IMR-90 (cell line): ENCODE data around the gene TNFRSF1B. TPM values are rescaled to one million over a fixed set of nuclear protein-coding genes. Genes with fewer than 3 reads are reported as not detected.

Experiments
- ATAC-seq: fragments of 200-7000 bp; cut with Tn5 transposase; 2 replicates; pipeline ENCODE4 v1.9.1; 2020; ENCODE audit warnings: low read depth, mild to moderate bottlenecking, moderate library complexity
- BruUV-seq: library from RNA; stranded (reverse); fragments of 400-500 nt; replicated peaks from 2 replicates; lab custom pipeline; 2021; lab: Mats Ljungman, UMichigan
- CTCF ChIA-PET: fragments of 300-600 bp; formaldehyde crosslinking; extraction: SDS; loops from one replicate; lab custom pipeline; 2021; ENCODE audit warnings: antibody characterized with exemption; lab: Yijun Ruan, JAX
- POLR2A ChIA-PET: fragments of 300-600 bp; sonication (Branson Sonifier 250); formaldehyde crosslinking; loops from one replicate; lab custom pipeline; 2022; ENCODE audit warnings: antibody characterized with exemption; ENCODE audit not compliant: unreplicated experiment; lab: Charles Lee
- DNase-seq: peaks from one replicate; pipeline ENCODE4 v3.0.0; 2013
- H2AFZ ChIP-seq: replicated peaks from 2 replicates; pipeline ENCODE3; 2013; ENCODE audit warnings: low read length, mild to moderate bottlenecking; ENCODE audit not compliant: poor library complexity
- H2AK5ac ChIP-seq: 2 replicates; pipeline ENCODE4 v1.6.1; 2013; ENCODE audit warnings: low read depth, low read length, inconsistent platforms
- H2AK9ac ChIP-seq: replicated peaks from 2 replicates; pipeline ENCODE3; 2013; ENCODE audit warnings: mild to moderate bottlenecking, low read depth, low read length, moderate library complexity; ENCODE audit not compliant: poor library complexity
- H2BK120ac ChIP-seq: 2 replicates; pipeline ENCODE4 v1.6.1; 2013; ENCODE audit warnings: low read depth, low read length, inconsistent platforms
- H2BK15ac ChIP-seq: 3 replicates; pipeline ENCODE4 v1.6.1; 2013; ENCODE audit warnings: low read depth, low read length, inconsistent platforms
- H2BK20ac ChIP-seq: 2 replicates; pipeline ENCODE4 v1.6.1; 2013; ENCODE audit warnings: low read depth, mild to moderate bottlenecking, inconsistent platforms, low read length, moderate library complexity
- H2BK5ac ChIP-seq: 2 replicates; pipeline ENCODE4 v1.6.1; 2013; ENCODE audit warnings: mild to moderate bottlenecking, low read depth, low read length, inconsistent platforms; ENCODE audit not compliant: poor library complexity, severe bottlenecking
- H3K14ac ChIP-seq: replicated peaks from 2 replicates; pipeline ENCODE4 v1.6.1; 2013; ENCODE audit warnings: low read depth, low read length, inconsistent platforms
- H3K18ac ChIP-seq: 2 replicates; pipeline ENCODE4 v1.6.1; 2013; ENCODE audit warnings: low read depth, low read length, control low read depth
- H3K23ac ChIP-seq: 2 replicates; pipeline ENCODE4 v1.6.1; 2013; ENCODE audit warnings: low read depth, low read length, inconsistent platforms
- H3K27ac ChIP-seq: 2 replicates; pipeline ENCODE4 v1.5.1; 2013; ENCODE audit warnings: mild to moderate bottlenecking, control low read depth, low read length; ENCODE audit not compliant: insufficient read depth
- H3K27me3 ChIP-seq: 2 replicates; pipeline ENCODE4 v1.6.1; 2013; ENCODE audit warnings: low read length; ENCODE audit not compliant: control insufficient read depth, insufficient read depth
- H3K36me3 ChIP-seq: 2 replicates; pipeline ENCODE4 v1.6.1; 2013; ENCODE audit warnings: low read length, mixed read lengths; ENCODE audit not compliant: control insufficient read depth, insufficient read depth
- H3K4ac ChIP-seq: 2 replicates; pipeline ENCODE4 v1.6.1; 2013; ENCODE audit warnings: low read depth, low read length, inconsistent platforms
- H3K4me1 ChIP-seq: 2 replicates; pipeline ENCODE4 v1.6.1; 2013; ENCODE audit warnings: low read length, mixed read lengths; ENCODE audit not compliant: control insufficient read depth, insufficient read depth
- H3K4me2 ChIP-seq: 2 replicates; pipeline ENCODE4 v1.6.1; 2013; ENCODE audit warnings: low read depth, mild to moderate bottlenecking, control low read depth, low read length, moderate library complexity
- H3K4me3 ChIP-seq: 2 replicates; pipeline ENCODE4 v1.5.1; 2013; ENCODE audit warnings: low read depth, mild to moderate bottlenecking, control low read depth, low read length, moderate library complexity; ENCODE audit not compliant: insufficient read depth
- H3K56ac ChIP-seq: 2 replicates; pipeline ENCODE4 v1.6.1; 2013; ENCODE audit warnings: low read length, inconsistent platforms; ENCODE audit not compliant: insufficient read depth; ENCODE audit errors: extremely low read depth
- H3K79me1 ChIP-seq, 2 experiments: 2 replicates each; pipeline ENCODE4 v1.6.1; 2013; ENCODE audit warnings: low read length in 2 of 2, inconsistent platforms in 1 of 2, low read depth in 1 of 2
- H3K9ac ChIP-seq: 2 replicates; pipeline ENCODE4 v1.6.1; 2013; ENCODE audit warnings: low read depth, low read length, control low read depth
- H3K9me1 ChIP-seq: 2 replicates; pipeline ENCODE4 v1.6.1; 2013; ENCODE audit warnings: low read length, inconsistent platforms; ENCODE audit not compliant: insufficient read depth
- H3K9me3 ChIP-seq: 2 replicates; pipeline ENCODE4 v1.6.1; 2013; ENCODE audit warnings: low read length; ENCODE audit not compliant: control insufficient read depth, insufficient read depth
- H4K20me1 ChIP-seq: 2 replicates; pipeline ENCODE4 v1.6.1; 2013; ENCODE audit warnings: low read length, inconsistent platforms; ENCODE audit not compliant: insufficient read depth
- H4K5ac ChIP-seq: 2 replicates; pipeline ENCODE4 v1.6.1; 2013; ENCODE audit warnings: mild to moderate bottlenecking, low read depth, low read length, control low read depth
- H4K8ac ChIP-seq, 2 experiments: 2 replicates each; pipeline ENCODE4 v1.6.1; 2013; ENCODE audit warnings: low read depth in 2 of 2, low read length in 2 of 2, control low read depth in 1 of 2, inconsistent platforms in 1 of 2
- H4K91ac ChIP-seq: 2 replicates; pipeline ENCODE4 v1.6.1; 2013; ENCODE audit warnings: low read depth, low read length, inconsistent platforms; ENCODE audit not compliant: insufficient read depth
- BHLHE40 ChIP-seq: fragments of 150-350 bp; IDR thresholded peaks from 2 replicates; pipeline ENCODE4 v1.6.1; 2016; ENCODE audit warnings: mild to moderate bottlenecking, low read depth, low read length
- CEBPB ChIP-seq: IDR thresholded peaks from 2 replicates; pipeline ENCODE4 v1.6.1; 2012; ENCODE audit warnings: low read depth, low read length, improper control_type of control experiment
- CHD1 ChIP-seq: IDR thresholded peaks from 2 replicates; pipeline ENCODE4 v1.6.1; 2012; ENCODE audit warnings: low read depth, low read length, improper control_type of control experiment
- CTCF ChIP-seq: conservative IDR thresholded peaks from 2 replicates; pipeline ENCODE4 v1.5.1; 2012; ENCODE audit warnings: mild to moderate bottlenecking, low read depth, low read length, improper control_type of control experiment
- FOS ChIP-seq: fragments of 150-350 bp; IDR thresholded peaks from 2 replicates; pipeline ENCODE4 v1.6.1; 2016; ENCODE audit warnings: low read depth, low read length
- MAZ ChIP-seq: IDR thresholded peaks from 2 replicates; pipeline ENCODE4 v1.6.1; 2012; ENCODE audit warnings: low read depth, mild to moderate bottlenecking, low read length, improper control_type of control experiment, moderate library complexity, borderline replicate concordance
- MXI1 ChIP-seq: IDR thresholded peaks from 2 replicates; pipeline ENCODE4 v1.6.1; 2012; ENCODE audit warnings: low read depth, mild to moderate bottlenecking, low read length, moderate library complexity, borderline replicate concordance
- NFE2L2 ChIP-seq: fragments of 150-350 bp; IDR thresholded peaks from 2 replicates; pipeline ENCODE4 v1.6.1; 2016; ENCODE audit warnings: low read depth, mild to moderate bottlenecking, low read length
- POLR2A ChIP-seq: IDR thresholded peaks from 2 replicates; pipeline ENCODE4 v1.6.1; 2012; ENCODE audit warnings: mild to moderate bottlenecking, low read depth, low read length
- RAD21 ChIP-seq: IDR thresholded peaks from 2 replicates; pipeline ENCODE4 v1.6.1; 2012; ENCODE audit warnings: low read length, improper control_type of control experiment
- RCOR1 ChIP-seq: IDR thresholded peaks from 2 replicates; pipeline ENCODE4 v1.6.1; 2012; ENCODE audit warnings: mild to moderate bottlenecking, low read length, improper control_type of control experiment; ENCODE audit not compliant: insufficient replicate concordance
- RFX5 ChIP-seq: IDR thresholded peaks from 2 replicates; pipeline ENCODE4 v1.8.0; 2012; ENCODE audit warnings: low read depth, mild to moderate bottlenecking, low read length, moderate library complexity
- SMC3 ChIP-seq: fragments of 150-350 bp; IDR thresholded peaks from 2 replicates; pipeline ENCODE4 v1.6.1; 2016; ENCODE audit warnings: low read depth, mild to moderate bottlenecking, antibody characterized with exemption, low read length, moderate library complexity
- USF2 ChIP-seq: fragments of 150-350 bp; IDR thresholded peaks from 2 replicates; pipeline ENCODE4 v1.6.1; 2017; ENCODE audit warnings: mild to moderate bottlenecking, antibody characterized with exemption, low read length, low read depth
- WGBS, 2 experiments: methylation state at CpG; one replicate each; pipeline versions ENCODE4 v1.1.5 to v1.1.7; 2013; ENCODE audit warnings: missing lambda C conversion rate in 2 of 2; ENCODE audit not compliant: insufficient read length in 1 of 2; ENCODE audit errors: extremely low coverage in 2 of 2; 5-methylcytosine and 5-hydroxymethylcytosine counted together
- dilution Hi-C: fragments of 300-500 bp; cut with HindIII; formaldehyde crosslinking; loops from one replicate; pipeline ENCODE4 v1.14.3; 2018; ENCODE audit warnings: low sequenced_read_pairs; ENCODE audit not compliant: unreplicated experiment
- in situ Hi-C: fragments of 300-500 bp; cut with MboI; formaldehyde crosslinking; loops from 3 replicates; pipeline ENCODE4 v1.14.3; 2019; ENCODE audit warnings: low sequenced_read_pairs, inconsistent platforms, mixed read lengths
- intact Hi-C: fragments of 100-400 bp; cut with micrococcal nuclease; formaldehyde crosslinking; loops from 2 replicates; pipeline ENCODE4 v1.10.0; 2022
- polyA plus RNA-seq, 3 experiments: library from polyadenylated mRNA; depleted of rRNA; stranded (reverse); fragments of >200 nt; gene quantifications; 2 replicates each; pipeline ENCODE4 v1.2.3, GENCODE V29; 2012; ENCODE audit warnings: low replicate concordance in 1 of 3
- total RNA-seq: library from RNA; depleted of rRNA; stranded (reverse); fragments of >200 nt; gene quantifications from 2 replicates; pipeline ENCODE4 v1.2.3, GENCODE V29; 2012

TNFRSF1B gene
- total and polyA plus RNA-seq, 2 of the 4 experiments (the other 2 are of a cell fraction), result 4.3 to 8.9 TPM

GRCh38 chr1:12127206-12127810, 39.5 kb upstream of the TNFRSF1B start:
- no peak for ATAC-seq
- H4K8ac ChIP-seq, result no peak overlapping the region
- intact Hi-C loops, result loop anchor here (10.0 kb wide), 1 partner anchor 527 kb away; no protein-coding TSS in a partner anchor

More at GRCh38 chr1:12127206-12127810, 39.5 kb upstream of the TNFRSF1B start:
- CTCF ChIA-PET, result interaction anchor here (3.4 kb wide), 1 partner anchor 83 kb away, joined by 34 read pairs; no protein-coding TSS in a partner anchor
- Histone ChIP-seq H3K27me3 (no peaks in the 10 kb centered on the region), H3K79me1 (no peaks in the 10 kb centered on the region), H3K56ac (no peak overlapping the region), H2BK120ac (no peak overlapping the region), H3K9ac (no peak overlapping the region), H3K14ac (no peak overlapping the region), H3K4me1 (no peaks in the 10 kb centered on the region; the same call in 1 of the 2 replicates), H2BK15ac (no peak overlapping the region), H3K27ac (no peak overlapping the region), H3K9me3 (no peaks in the 10 kb centered on the region), H3K4me3 (no peak overlapping the region), H4K20me1 (no peaks in the 10 kb centered on the region), H3K18ac (no peak overlapping the region), H4K91ac (no peak overlapping the region), H3K23ac (no peak overlapping the region), H2BK20ac (no peak overlapping the region), H2AFZ (no peak overlapping the region), H2AK5ac (no peak overlapping the region), H4K5ac (no peak overlapping the region), H2BK5ac (no peak overlapping the region), H3K36me3 (no peaks in the 10 kb centered on the region), H3K4ac (no peak overlapping the region), H3K9me1 (no peaks in the 10 kb centered on the region), H2AK9ac (no peak overlapping the region), H3K4me2 (no peak overlapping the region)
- in situ Hi-C loops, result loop anchor here (5.0 kb wide), 1 partner anchor 80 kb away; no protein-coding TSS in a partner anchor
- dilution Hi-C loops, result no loop called here
- POLR2A ChIA-PET, result interaction anchor here (0.6 kb wide), 1 partner anchor 99 kb away, joined by 4 read pairs; no protein-coding TSS in a partner anchor
- WGBS, 2 experiments, result 0% methylated on average over 1 of the region's 10 CpGs; no CpG with 5 or more reads in 1 of the 2 experiments
- TF ChIP-seq CHD1 (no peak), USF2 (no peak), BHLHE40 (no peak), SMC3 (no peak), POLR2A (no peak), MAZ (no peak), RAD21 (no peak), NFE2L2 (no peak), CEBPB (no peak), RFX5 (no peak), MXI1 (no peak), CTCF (no peak), RCOR1 (no peak), FOS (no peak)
- DNase-seq, result no peak
- no TSS peak for BruUV-seq
